IMR-90 (cell line): ENCODE results near the gene B4GALNT2. TPM values are rescaled to one million over a fixed set of nuclear protein-coding genes. Genes with fewer than 3 reads are reported as not detected.

Experiments
- ATAC-seq: fragments of 200-7000 bp; cut with Tn5 transposase; 2 replicates; pipeline ENCODE4 v1.9.1; 2020; ENCODE audit warnings: low read depth, mild to moderate bottlenecking, moderate library complexity
- BruUV-seq: library from RNA; stranded (reverse); fragments of 400-500 nt; replicated peaks from 2 replicates; lab custom pipeline; 2021; lab: Mats Ljungman, UMichigan
- CTCF ChIA-PET: fragments of 300-600 bp; formaldehyde crosslinking; extraction: SDS; loops from one replicate; lab custom pipeline; 2021; ENCODE audit warnings: antibody characterized with exemption; lab: Yijun Ruan, JAX
- POLR2A ChIA-PET: fragments of 300-600 bp; sonication (Branson Sonifier 250); formaldehyde crosslinking; loops from one replicate; lab custom pipeline; 2022; ENCODE audit warnings: antibody characterized with exemption; ENCODE audit not compliant: unreplicated experiment; lab: Charles Lee
- DNase-seq: peaks from one replicate; pipeline ENCODE4 v3.0.0; 2013
- H2AFZ ChIP-seq: replicated peaks from 2 replicates; pipeline ENCODE3; 2013; ENCODE audit warnings: low read length, mild to moderate bottlenecking; ENCODE audit not compliant: poor library complexity
- H2AK5ac ChIP-seq: 2 replicates; pipeline ENCODE4 v1.6.1; 2013; ENCODE audit warnings: low read depth, low read length, inconsistent platforms
- H2AK9ac ChIP-seq: replicated peaks from 2 replicates; pipeline ENCODE3; 2013; ENCODE audit warnings: mild to moderate bottlenecking, low read depth, low read length, moderate library complexity; ENCODE audit not compliant: poor library complexity
- H2BK120ac ChIP-seq: 2 replicates; pipeline ENCODE4 v1.6.1; 2013; ENCODE audit warnings: low read depth, low read length, inconsistent platforms
- H2BK15ac ChIP-seq: 3 replicates; pipeline ENCODE4 v1.6.1; 2013; ENCODE audit warnings: low read depth, low read length, inconsistent platforms
- H2BK20ac ChIP-seq: 2 replicates; pipeline ENCODE4 v1.6.1; 2013; ENCODE audit warnings: low read depth, mild to moderate bottlenecking, inconsistent platforms, low read length, moderate library complexity
- H2BK5ac ChIP-seq: 2 replicates; pipeline ENCODE4 v1.6.1; 2013; ENCODE audit warnings: mild to moderate bottlenecking, low read depth, low read length, inconsistent platforms; ENCODE audit not compliant: poor library complexity, severe bottlenecking
- H3K14ac ChIP-seq: replicated peaks from 2 replicates; pipeline ENCODE4 v1.6.1; 2013; ENCODE audit warnings: low read depth, low read length, inconsistent platforms
- H3K18ac ChIP-seq: 2 replicates; pipeline ENCODE4 v1.6.1; 2013; ENCODE audit warnings: low read depth, low read length, control low read depth
- H3K23ac ChIP-seq: 2 replicates; pipeline ENCODE4 v1.6.1; 2013; ENCODE audit warnings: low read depth, low read length, inconsistent platforms
- H3K27ac ChIP-seq: 2 replicates; pipeline ENCODE4 v1.5.1; 2013; ENCODE audit warnings: mild to moderate bottlenecking, control low read depth, low read length; ENCODE audit not compliant: insufficient read depth
- H3K27me3 ChIP-seq: 2 replicates; pipeline ENCODE4 v1.6.1; 2013; ENCODE audit warnings: low read length; ENCODE audit not compliant: control insufficient read depth, insufficient read depth
- H3K36me3 ChIP-seq: 2 replicates; pipeline ENCODE4 v1.6.1; 2013; ENCODE audit warnings: low read length, mixed read lengths; ENCODE audit not compliant: control insufficient read depth, insufficient read depth
- H3K4ac ChIP-seq: 2 replicates; pipeline ENCODE4 v1.6.1; 2013; ENCODE audit warnings: low read depth, low read length, inconsistent platforms
- H3K4me1 ChIP-seq: 2 replicates; pipeline ENCODE4 v1.6.1; 2013; ENCODE audit warnings: low read length, mixed read lengths; ENCODE audit not compliant: control insufficient read depth, insufficient read depth
- H3K4me2 ChIP-seq: 2 replicates; pipeline ENCODE4 v1.6.1; 2013; ENCODE audit warnings: low read depth, mild to moderate bottlenecking, control low read depth, low read length, moderate library complexity
- H3K4me3 ChIP-seq: 2 replicates; pipeline ENCODE4 v1.5.1; 2013; ENCODE audit warnings: low read depth, mild to moderate bottlenecking, control low read depth, low read length, moderate library complexity; ENCODE audit not compliant: insufficient read depth
- H3K56ac ChIP-seq: 2 replicates; pipeline ENCODE4 v1.6.1; 2013; ENCODE audit warnings: low read length, inconsistent platforms; ENCODE audit not compliant: insufficient read depth; ENCODE audit errors: extremely low read depth
- H3K79me1 ChIP-seq, 2 experiments: 2 replicates each; pipeline ENCODE4 v1.6.1; 2013; ENCODE audit warnings: low read length in 2 of 2, inconsistent platforms in 1 of 2, low read depth in 1 of 2
- H3K9ac ChIP-seq: 2 replicates; pipeline ENCODE4 v1.6.1; 2013; ENCODE audit warnings: low read depth, low read length, control low read depth
- H3K9me1 ChIP-seq: 2 replicates; pipeline ENCODE4 v1.6.1; 2013; ENCODE audit warnings: low read length, inconsistent platforms; ENCODE audit not compliant: insufficient read depth
- H3K9me3 ChIP-seq: 2 replicates; pipeline ENCODE4 v1.6.1; 2013; ENCODE audit warnings: low read length; ENCODE audit not compliant: control insufficient read depth, insufficient read depth
- H4K20me1 ChIP-seq: 2 replicates; pipeline ENCODE4 v1.6.1; 2013; ENCODE audit warnings: low read length, inconsistent platforms; ENCODE audit not compliant: insufficient read depth
- H4K5ac ChIP-seq: 2 replicates; pipeline ENCODE4 v1.6.1; 2013; ENCODE audit warnings: mild to moderate bottlenecking, low read depth, low read length, control low read depth
- H4K8ac ChIP-seq, 2 experiments: 2 replicates each; pipeline ENCODE4 v1.6.1; 2013; ENCODE audit warnings: low read depth in 2 of 2, low read length in 2 of 2, control low read depth in 1 of 2, inconsistent platforms in 1 of 2
- H4K91ac ChIP-seq: 2 replicates; pipeline ENCODE4 v1.6.1; 2013; ENCODE audit warnings: low read depth, low read length, inconsistent platforms; ENCODE audit not compliant: insufficient read depth
- CEBPB ChIP-seq: IDR thresholded peaks from 2 replicates; pipeline ENCODE4 v1.6.1; 2012; ENCODE audit warnings: low read depth, low read length, improper control_type of control experiment
- MAFK ChIP-seq: IDR thresholded peaks from 2 replicates; pipeline ENCODE4 v1.6.1; 2012; ENCODE audit warnings: low read depth, low read length, improper control_type of control experiment
- MXI1 ChIP-seq: IDR thresholded peaks from 2 replicates; pipeline ENCODE4 v1.6.1; 2012; ENCODE audit warnings: low read depth, mild to moderate bottlenecking, low read length, moderate library complexity, borderline replicate concordance
- NFE2L2 ChIP-seq: fragments of 150-350 bp; IDR thresholded peaks from 2 replicates; pipeline ENCODE4 v1.6.1; 2016; ENCODE audit warnings: low read depth, mild to moderate bottlenecking, low read length
- RFX5 ChIP-seq: IDR thresholded peaks from 2 replicates; pipeline ENCODE4 v1.8.0; 2012; ENCODE audit warnings: low read depth, mild to moderate bottlenecking, low read length, moderate library complexity
- SMC3 ChIP-seq: fragments of 150-350 bp; IDR thresholded peaks from 2 replicates; pipeline ENCODE4 v1.6.1; 2016; ENCODE audit warnings: low read depth, mild to moderate bottlenecking, antibody characterized with exemption, low read length, moderate library complexity
- USF2 ChIP-seq: fragments of 150-350 bp; IDR thresholded peaks from 2 replicates; pipeline ENCODE4 v1.6.1; 2017; ENCODE audit warnings: mild to moderate bottlenecking, antibody characterized with exemption, low read length, low read depth
- WGBS, 2 experiments: methylation state at CpG; one replicate each; pipeline versions ENCODE4 v1.1.5 to v1.1.7; 2013; ENCODE audit warnings: missing lambda C conversion rate in 2 of 2; ENCODE audit not compliant: insufficient read length in 1 of 2; ENCODE audit errors: extremely low coverage in 2 of 2; 5-methylcytosine and 5-hydroxymethylcytosine counted together
- dilution Hi-C: fragments of 300-500 bp; cut with HindIII; formaldehyde crosslinking; loops from one replicate; pipeline ENCODE4 v1.14.3; 2018; ENCODE audit warnings: low sequenced_read_pairs; ENCODE audit not compliant: unreplicated experiment
- in situ Hi-C: fragments of 300-500 bp; cut with MboI; formaldehyde crosslinking; loops from 3 replicates; pipeline ENCODE4 v1.14.3; 2019; ENCODE audit warnings: low sequenced_read_pairs, inconsistent platforms, mixed read lengths
- intact Hi-C: fragments of 100-400 bp; cut with micrococcal nuclease; formaldehyde crosslinking; loops from 2 replicates; pipeline ENCODE4 v1.10.0; 2022
- polyA plus RNA-seq, 3 experiments: library from polyadenylated mRNA; depleted of rRNA; stranded (reverse); fragments of >200 nt; gene quantifications; 2 replicates each; pipeline ENCODE4 v1.2.3, GENCODE V29; 2012; ENCODE audit warnings: low replicate concordance in 1 of 3
- total RNA-seq: library from RNA; depleted of rRNA; stranded (reverse); fragments of >200 nt; gene quantifications from 2 replicates; pipeline ENCODE4 v1.2.3, GENCODE V29; 2012

Gene B4GALNT2
- total and polyA plus RNA-seq, 2 of the 4 experiments (the other 2 are of a cell fraction), result not detected

- no peak for TF ChIP-seq NFE2L2
Measured at GRCh38 chr17:49224198-49224996, 91.8 kb downstream of the B4GALNT2 start (continued).

GRCh38 chr17:49224997-49225337 lies 92.4 kb downstream of the B4GALNT2 start:
- no peak overlapping the region for H3K56ac ChIP-seq
- peak overlapping the region; percentile 10; the same call in 1 of the 2 replicates for H3K4me2 ChIP-seq
- H4K91ac ChIP-seq, result no peak overlapping the region
- H3K9ac ChIP-seq, result no peak overlapping the region
- ATAC-seq (no peak), DNase-seq (no peak)
- H2AK9ac ChIP-seq, result no peak overlapping the region
- no peak overlapping the region for H2BK120ac ChIP-seq
- H4K5ac ChIP-seq, result no peak overlapping the region
- CTCF ChIA-PET, result no interaction called here
- TF ChIP-seq CEBPB, result no peak
- TF ChIP-seq MAFK, result no peak
- TF ChIP-seq MXI1, result no peak
- no peak for TF ChIP-seq RFX5
- TF ChIP-seq USF2, result no peak
- TF ChIP-seq SMC3, result no peak
- no peak overlapping the region for H3K4ac ChIP-seq
- no peaks in the 10 kb centered on the region for H3K36me3 ChIP-seq
- in situ Hi-C loops (no loop called here), intact Hi-C loops (loop anchor here (5.0 kb wide), 2 partner anchors 33 to 163 kb away; no protein-coding TSS in a partner anchor), dilution Hi-C loops (no loop called here)
- no peak overlapping the region for H3K4me3 ChIP-seq
- H3K27me3 ChIP-seq, result peaks cover 47% of the 10 kb centered on the region
- BruUV-seq, result no TSS peak
- no peaks in the 10 kb centered on the region for H3K79me1 ChIP-seq
- POLR2A ChIA-PET, result no interaction called here
- no peaks in the 10 kb centered on the region for H4K20me1 ChIP-seq
- H3K9me3 ChIP-seq, result no peaks in the 10 kb centered on the region
- H3K9me1 ChIP-seq, result no peaks in the 10 kb centered on the region
- no peak overlapping the region for H3K23ac ChIP-seq
- no peak overlapping the region for H3K27ac ChIP-seq
- no peaks in the 10 kb centered on the region; the same call in 1 of the 2 replicates for H3K4me1 ChIP-seq
- no peak overlapping the region for H2AFZ ChIP-seq
- H3K14ac ChIP-seq, result no peak overlapping the region
- WGBS, 2 experiments, result no CpG with 5 or more reads among the region's 11 CpGs
- no peak overlapping the region for H3K18ac ChIP-seq
- H2BK20ac ChIP-seq, result no peak overlapping the region
- H2BK5ac ChIP-seq, result no peak overlapping the region
- H4K8ac ChIP-seq, result no peak overlapping the region
- H2AK5ac ChIP-seq, result no peak overlapping the region
- no peak overlapping the region for H2BK15ac ChIP-seq
